ENCODE results near the gene ATP8B4.

DNA sequence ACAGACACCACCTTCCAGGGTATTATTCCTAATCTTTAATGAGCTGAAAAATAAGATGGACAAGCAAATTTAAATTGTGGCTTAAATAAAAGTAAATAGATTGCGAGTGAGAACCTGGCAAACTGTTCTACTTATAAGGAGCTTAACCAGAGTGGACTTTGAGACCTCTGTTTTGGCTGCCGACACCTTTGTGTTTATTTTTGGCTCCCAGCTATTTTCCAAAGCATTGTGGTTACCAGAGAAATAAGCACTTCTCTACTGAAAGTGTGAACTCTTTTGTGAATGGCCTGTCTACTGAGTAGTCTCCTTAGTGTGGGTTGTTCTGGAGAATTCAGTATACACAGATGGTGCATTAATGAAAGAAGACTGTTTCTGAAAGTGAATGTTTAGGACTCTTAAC lies 109.4 kb downstream of the ATP8B4 start:
- no peak for TF ChIP-seq CTCF (IDR thresholded peaks at IDR 0.05)
- TF ChIP-seq POLR2A (IDR thresholded peaks at IDR 0.05) = no peak
